ENCODE results near the gene IFI44. TPM values are rescaled to one million over a fixed set of nuclear protein-coding genes. Genes with fewer than 3 reads are reported as not detected.
A peak's percentile ranks its signal among the peaks of the same experiment; 100 is the strongest.

The IFI44 gene
- total and polyA plus RNA-seq, 4 experiments from 2014 or later: 20.2 to 49.4 (median 44.6) TPM

DNA sequence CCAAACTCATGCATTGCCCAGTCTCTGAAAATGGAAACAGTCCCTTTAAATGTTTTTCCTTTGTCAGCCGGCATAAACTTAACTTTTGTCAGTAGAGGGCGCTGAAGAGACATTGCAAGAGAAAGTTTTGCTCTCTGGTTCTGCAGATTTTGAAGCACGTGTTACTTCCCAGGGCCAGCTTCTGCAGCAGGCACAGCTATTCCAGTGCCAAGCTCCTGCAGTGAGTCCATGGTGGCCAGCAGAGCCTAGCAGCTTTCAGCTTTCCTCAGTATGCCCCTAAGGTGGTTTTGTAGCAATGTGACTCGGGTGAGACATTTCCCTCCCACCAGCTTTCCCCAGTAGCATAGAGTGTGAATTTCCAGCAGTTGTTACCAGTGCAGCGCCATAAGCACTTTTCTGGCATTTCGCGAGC, 32.0 kb upstream of the IFI44 start:
- CTCF ChIA-PET (ENCODE audit: partially characterized antibody): interaction anchor here (0.9 to 2.4 kb wide), 24 partner anchors 9 to 486 kb away, joined by 3 to 59 read pairs (median 7); partner anchors contain the start of gene IFI44
- Mint-ChIP-seq H3K9me3 (no peaks in the 10 kb centered on the region), H3K27me3 (no peaks in the 10 kb centered on the region), H3K36me3 (no peaks in the 10 kb centered on the region), H3K4me3 (peak overlapping the region in 6 of 8 donors; percentile 27 to 74 (median 40)), H3K27ac (peak overlapping the region in 6 of 7 donors; percentile 24 to 88 (median 70)), H3K4me1 (peaks cover 33 to 45% (median 39%) of the 10 kb centered on the region in 4 donors)
- POLR2A ChIA-PET (ENCODE audit: partially characterized antibody): interaction anchor here (0.8 to 1.2 kb wide), 5 partner anchors 9 to 58 kb away, joined by 4 to 5 read pairs (median 4); partner anchors contain the start of gene IFI44
- no peak overlapping the region for H3K4me3 ChIP-seq (ENCODE audit: low read length in 2 of 2)
- H3K27ac ChIP-seq (ENCODE audit: low read depth, low read length): no peak overlapping the region
- H3K27me3 ChIP-seq (ENCODE audit: insufficient read depth, low read length): no peaks in the 10 kb centered on the region
- H3K4me1 ChIP-seq (ENCODE audit: insufficient read depth, low read length): peaks cover 43% of the 10 kb centered on the region
- intact Hi-C loops (cut with micrococcal nuclease): loop anchor here (1.0 to 10.0 kb wide), 4 partner anchors 32 to 470 kb away; partner anchors contain the start of gene IFI44
- no peaks in the 10 kb centered on the region for H3K36me3 ChIP-seq (ENCODE audit: insufficient read depth, low read length)
- peak; percentile 73 to 80 (median 78) for DNase-seq
- H3K9me3 ChIP-seq (ENCODE audit: control insufficient read depth in 1 of 2, low read length in 2 of 2): no peaks in the 10 kb centered on the region

DNA sequence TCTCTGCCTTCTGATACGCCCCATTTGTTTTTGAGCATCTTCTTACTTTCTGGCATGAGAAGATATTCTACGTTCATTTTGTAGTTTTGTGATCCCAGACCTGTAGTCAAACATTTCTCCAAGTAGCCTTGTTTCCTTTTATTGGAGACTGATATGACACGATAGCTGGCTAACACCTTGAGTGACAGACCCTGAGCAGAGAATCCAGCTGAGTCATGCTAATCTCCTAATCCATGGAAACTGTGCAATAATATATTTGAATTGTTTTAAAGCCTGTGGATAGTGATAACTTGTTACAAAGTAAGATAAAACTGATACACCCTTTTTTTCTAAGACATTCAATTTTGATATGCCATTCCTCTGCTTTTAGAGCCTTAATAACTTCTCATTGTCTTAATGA, 30.6 kb upstream of the IFI44 start:
- Histone ChIP-seq H3K9me3 (ENCODE audit: control insufficient read depth in 1 of 2, low read length in 2 of 2) (no peaks in the 10 kb centered on the region), H3K4me1 (ENCODE audit: insufficient read depth, low read length) (peaks cover 54% of the 10 kb centered on the region), H3K36me3 (ENCODE audit: insufficient read depth, low read length) (no peaks in the 10 kb centered on the region), H3K4me3 (ENCODE audit: low read length in 2 of 2) (no peak overlapping the region), H3K27me3 (ENCODE audit: insufficient read depth, low read length) (no peaks in the 10 kb centered on the region), H3K27ac (ENCODE audit: low read depth, low read length) (no peak overlapping the region)
- Mint-ChIP-seq H3K27me3 (no peaks in the 10 kb centered on the region), H3K9me3 (no peaks in the 10 kb centered on the region), H3K27ac (peak overlapping the region; percentile 91 to 97 (median 93)), H3K4me1 (peaks cover 44 to 58% (median 50%) of the 10 kb centered on the region in 4 donors), H3K4me3 (peak overlapping the region; percentile 24 to 93 (median 79)), H3K36me3 (peaks cover 0 to 7% of the 10 kb centered on the region in 2 donors)
- ChIA-PET CTCF (ENCODE audit: partially characterized antibody) (interaction anchor here (0.9 to 5.7 kb wide), 7 partner anchors 10 to 474 kb away, joined by 3 to 107 read pairs (median 11); partner anchors contain the start of gene IFI44), POLR2A (ENCODE audit: partially characterized antibody) (interaction anchor here (1.8 to 2.8 kb wide), 2 partner anchors 28 to 54 kb away, joined by 4 to 22 read pairs; no protein-coding TSS in a partner anchor)
- intact Hi-C loops (cut with micrococcal nuclease): loop anchor here (5.0 to 10.0 kb wide), 2 partner anchors 216 to 472 kb away; no protein-coding TSS in a partner anchor
- DNase-seq: no peak

DNA sequence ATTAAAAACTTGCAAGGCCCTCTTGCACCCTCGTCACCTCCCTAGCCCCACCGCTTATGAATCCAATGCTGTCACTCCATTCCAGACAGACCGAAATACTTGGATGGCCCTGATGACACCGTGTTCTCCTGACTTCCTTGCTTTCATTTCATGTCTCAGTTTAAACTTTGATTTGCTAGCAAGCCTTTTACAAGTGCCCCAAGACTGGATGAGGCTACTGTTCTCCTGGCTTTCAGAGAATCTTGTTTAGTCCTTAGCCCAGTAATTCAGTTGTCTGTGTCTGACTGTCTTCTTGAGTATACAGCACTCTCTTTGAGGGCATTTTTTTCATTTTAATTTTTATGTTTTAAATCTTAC, 30.2 kb upstream of the IFI44 start:
- Mint-ChIP-seq H3K36me3 (peaks cover 3 to 10% of the 10 kb centered on the region in 2 donors), H3K4me3 (peak overlapping the region; percentile 78 to 93 (median 90)), H3K9me3 (no peaks in the 10 kb centered on the region), H3K27ac (peak overlapping the region; percentile 91 to 97 (median 93)), H3K4me1 (peaks cover 47 to 62% (median 53%) of the 10 kb centered on the region in 4 donors), H3K27me3 (no peaks in the 10 kb centered on the region)
- CTCF ChIA-PET (ENCODE audit: partially characterized antibody): interaction anchor here (0.8 to 5.7 kb wide), 9 partner anchors 9 to 474 kb away, joined by 3 to 107 read pairs (median 7); partner anchors contain the start of gene IFI44
- no peaks in the 10 kb centered on the region for H3K36me3 ChIP-seq (ENCODE audit: insufficient read depth, low read length)
- intact Hi-C loops (cut with micrococcal nuclease): loop anchor here (5.0 to 10.0 kb wide), 2 partner anchors 215 to 472 kb away; no protein-coding TSS in a partner anchor
- POLR2A ChIA-PET (ENCODE audit: partially characterized antibody): interaction anchor here (0.8 to 2.8 kb wide), 7 partner anchors 20 to 615 kb away, joined by 3 to 22 read pairs (median 7); partner anchors contain the start of genes DNAJB4 and IFI44
- no peaks in the 10 kb centered on the region for H3K27me3 ChIP-seq (ENCODE audit: insufficient read depth, low read length)
- no peak overlapping the region for H3K4me3 ChIP-seq (ENCODE audit: low read length in 2 of 2)
- peaks cover 58% of the 10 kb centered on the region for H3K4me1 ChIP-seq (ENCODE audit: insufficient read depth, low read length)
- DNase-seq: peak in 2 of 5 donors; percentile 18 to 24
- H3K27ac ChIP-seq (ENCODE audit: low read depth, low read length): peak overlapping the region; percentile 66
- H3K9me3 ChIP-seq (ENCODE audit: control insufficient read depth in 1 of 2, low read length in 2 of 2): no peaks in the 10 kb centered on the region

DNA sequence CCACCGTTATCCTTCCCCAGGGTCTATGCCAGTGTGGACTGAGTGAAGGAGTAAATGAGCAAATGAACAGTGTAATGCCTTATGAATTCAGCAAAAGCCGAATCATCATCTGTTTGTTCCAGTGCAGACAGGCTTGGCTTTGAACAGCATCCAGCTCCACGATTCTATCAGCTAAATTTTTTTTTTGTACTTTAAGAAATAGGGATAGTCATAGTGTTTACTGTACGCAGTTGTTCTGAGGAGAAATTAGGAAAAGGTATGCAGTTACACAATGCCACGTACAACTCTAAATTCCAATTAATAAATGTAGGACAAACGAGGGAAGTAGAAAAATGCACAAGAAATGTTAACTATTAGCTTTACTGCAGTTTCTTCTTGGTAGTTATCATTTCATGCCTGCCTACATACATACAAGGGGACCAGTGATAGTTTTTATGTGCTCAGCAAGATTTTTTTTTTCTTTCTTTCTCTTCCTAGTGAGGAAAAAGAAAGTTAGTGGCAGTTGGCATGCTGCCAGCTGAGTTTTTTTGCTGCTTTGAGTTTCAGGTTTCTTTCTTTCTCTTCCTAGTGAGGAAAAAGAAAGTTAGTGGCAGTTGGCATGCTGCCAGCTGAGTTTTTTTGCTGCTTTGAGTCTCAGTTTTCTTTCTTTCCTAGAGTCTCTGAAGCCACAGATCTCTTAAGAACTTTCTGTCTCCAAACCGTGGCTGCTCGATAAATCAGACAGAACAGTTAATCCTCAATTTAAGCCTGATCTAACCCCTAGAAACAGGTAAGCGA, 29.6 kb upstream of the IFI44 start, which contains the start of gene IFI44L:
IFI44L (plus strand) TSS at position 646 of the 777 bp plus-strand sequence. CDS start 7,468 bp downstream, outside the sequence.
- Histone ChIP-seq H3K4me1 (ENCODE audit: insufficient read depth, low read length) (peaks cover 63% of the 10 kb centered on the region), H3K27me3 (ENCODE audit: insufficient read depth, low read length) (no peaks in the 10 kb centered on the region), H3K4me3 (ENCODE audit: low read length in 2 of 2) (peak within 1 kb of the TSS; percentile 44 to 56), H3K9me3 (ENCODE audit: control insufficient read depth in 1 of 2, low read length in 2 of 2) (no peaks in the 10 kb centered on the region), H3K27ac (ENCODE audit: low read depth, low read length) (peak within 1 kb of the TSS; percentile 66), H3K36me3 (ENCODE audit: insufficient read depth, low read length) (no peaks in the 10 kb centered on the region)
- H3K4me3 Mint-ChIP-seq: peak within 1 kb of the TSS; percentile 78 to 93 (median 90)
- H3K36me3 Mint-ChIP-seq: peaks cover 3 to 16% of the 10 kb centered on the region in 2 donors
- CTCF ChIA-PET (ENCODE audit: partially characterized antibody): interaction anchor here (0.8 to 5.7 kb wide), 13 partner anchors 9 to 490 kb away, joined by 3 to 107 read pairs (median 4); partner anchors contain the start of gene IFI44
- peaks cover 52 to 68% (median 59%) of the 10 kb centered on the region in 4 donors for H3K4me1 Mint-ChIP-seq
- DNase-seq: peak; percentile 58 to 63 (median 59)
- H3K27ac Mint-ChIP-seq: peak within 1 kb of the TSS; percentile 91 to 97 (median 93)
- no peaks in the 10 kb centered on the region for H3K9me3 Mint-ChIP-seq
- intact Hi-C loops (cut with micrococcal nuclease): loop anchor here (5.0 to 10.0 kb wide), 4 partner anchors 215 to 935 kb away; partner anchors contain the start of genes FUBP1 and ZZZ3
- POLR2A ChIA-PET (ENCODE audit: partially characterized antibody): interaction anchor here (0.8 to 2.8 kb wide), 13 partner anchors 20 to 642 kb away, joined by 3 to 22 read pairs (median 4); partner anchors contain the start of genes DNAJB4, FUBP1 and IFI44
- H3K27me3 Mint-ChIP-seq: no peaks in the 10 kb centered on the region

DNA sequence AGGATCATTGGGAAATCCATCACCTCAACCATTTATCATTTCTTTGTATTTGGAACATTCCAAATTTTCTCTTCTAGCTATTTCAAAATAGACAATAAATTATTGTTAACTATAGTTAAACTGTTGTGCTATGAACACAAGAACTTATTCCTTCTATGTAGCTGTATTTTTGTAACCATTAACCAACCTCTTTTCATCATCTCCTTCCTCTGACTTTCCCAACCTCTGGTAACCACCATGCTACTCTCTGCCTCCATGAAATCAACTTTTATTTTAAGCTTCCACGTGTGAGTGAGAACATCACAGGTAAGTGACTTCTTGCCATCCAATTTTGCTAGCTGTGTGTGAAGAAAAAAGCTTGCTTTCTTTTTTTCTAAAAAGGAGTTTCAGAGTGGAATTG, 29.0 kb upstream of the IFI44 start:
- Histone ChIP-seq H3K4me3 (ENCODE audit: low read length in 2 of 2) (peak overlapping the region; percentile 44 to 56), H3K4me1 (ENCODE audit: insufficient read depth, low read length) (peaks cover 64% of the 10 kb centered on the region), H3K9me3 (ENCODE audit: control insufficient read depth in 1 of 2, low read length in 2 of 2) (no peaks in the 10 kb centered on the region), H3K27me3 (ENCODE audit: insufficient read depth, low read length) (no peaks in the 10 kb centered on the region), H3K36me3 (ENCODE audit: insufficient read depth, low read length) (no peaks in the 10 kb centered on the region), H3K27ac (ENCODE audit: low read depth, low read length) (peak overlapping the region; percentile 66)
- Mint-ChIP-seq H3K9me3 (no peaks in the 10 kb centered on the region), H3K4me3 (peak overlapping the region; percentile 78 to 93 (median 90)), H3K4me1 (peaks cover 55 to 74% (median 63%) of the 10 kb centered on the region in 4 donors), H3K27me3 (no peaks in the 10 kb centered on the region), H3K27ac (peak overlapping the region; percentile 91 to 97 (median 93)), H3K36me3 (peaks cover 3 to 16% of the 10 kb centered on the region in 2 donors)
- DNase-seq: peak in 2 of 5 donors; percentile 10 to 14
- ChIA-PET POLR2A (ENCODE audit: partially characterized antibody) (interaction anchor here (1.0 to 2.8 kb wide), 10 partner anchors 19 to 643 kb away, joined by 3 to 22 read pairs (median 4); partner anchors contain the start of genes DNAJB4, FUBP1 and IFI44), CTCF (ENCODE audit: partially characterized antibody) (interaction anchor here (0.9 to 5.7 kb wide), 8 partner anchors 9 to 490 kb away, joined by 3 to 107 read pairs (median 9); partner anchors contain the start of gene IFI44)
- intact Hi-C loops (cut with micrococcal nuclease): loop anchor here (10.0 kb wide), 2 partner anchors 646 to 936 kb away; partner anchors contain the start of genes FUBP1 and ZZZ3

DNA sequence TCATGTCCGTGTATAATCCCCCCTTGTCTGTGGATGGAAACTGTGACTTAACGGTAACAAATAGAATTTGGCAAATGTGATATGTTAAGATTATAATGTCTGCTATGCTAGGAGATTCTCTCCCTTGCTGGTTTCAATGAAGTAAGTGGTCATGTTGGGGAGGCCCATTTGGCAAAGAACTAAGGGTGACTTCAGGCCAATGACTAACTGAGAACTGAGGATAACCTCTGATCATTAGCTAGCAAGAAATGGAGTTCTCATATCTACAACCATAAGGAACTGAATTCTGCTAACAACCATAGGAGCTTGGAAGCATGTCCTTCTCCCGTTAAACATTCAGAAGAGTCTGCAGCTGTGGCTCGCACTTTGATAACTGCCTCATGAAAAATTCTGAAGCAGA, 27.1 kb upstream of the IFI44 start:
- Histone ChIP-seq H3K9me3 (ENCODE audit: control insufficient read depth in 1 of 2, low read length in 2 of 2) (no peaks in the 10 kb centered on the region), H3K27ac (ENCODE audit: low read depth, low read length) (peak overlapping the region; percentile 13), H3K4me1 (ENCODE audit: insufficient read depth, low read length) (peaks cover 64% of the 10 kb centered on the region), H3K4me3 (ENCODE audit: low read length in 2 of 2) (no peak overlapping the region), H3K36me3 (ENCODE audit: insufficient read depth, low read length) (no peaks in the 10 kb centered on the region), H3K27me3 (ENCODE audit: insufficient read depth, low read length) (no peaks in the 10 kb centered on the region)
- intact Hi-C loops (cut with micrococcal nuclease): loop anchor here (10.0 kb wide), 2 partner anchors 648 to 938 kb away; partner anchors contain the start of genes FUBP1 and ZZZ3
- Mint-ChIP-seq H3K4me1 (peaks cover 58 to 83% (median 69%) of the 10 kb centered on the region in 4 donors), H3K4me3 (peak overlapping the region; percentile 70 to 87 (median 80)), H3K36me3 (peaks cover 3 to 22% of the 10 kb centered on the region in 2 donors), H3K9me3 (no peaks in the 10 kb centered on the region), H3K27me3 (no peaks in the 10 kb centered on the region), H3K27ac (peak overlapping the region; percentile 54 to 91 (median 73))
- ChIA-PET CTCF (ENCODE audit: partially characterized antibody) (interaction anchor here (0.8 to 5.7 kb wide), 7 partner anchors 14 to 477 kb away, joined by 3 to 107 read pairs (median 3); partner anchors contain the start of gene IFI44), POLR2A (ENCODE audit: partially characterized antibody) (interaction anchor here (1.2 to 2.4 kb wide), 5 partner anchors 23 to 644 kb away, joined by 4 to 18 read pairs (median 6); partner anchors contain the start of genes FUBP1 and IFI44)
- DNase-seq: no peak

Data from CD4-positive, alpha-beta memory T cell (primary cell).